ENCODE results near the gene GRIA3. TPM values are rescaled to one million over a fixed set of nuclear protein-coding genes. Genes with fewer than 3 reads are reported as not detected.

GRIA3 gene
- total RNA-seq: not detected
- long read RNA-seq: 0 reads

- intact Hi-C loops (cut with DNase I): no loop called here
- peak within 1 kb of the TSS; percentile 34 for H3K4me3 ChIP-seq
- ATAC-seq (no peak), DNase-seq (no peak)
- H3K4me1 ChIP-seq: no peaks in the 10 kb centered on the region
- H3K27ac ChIP-seq: no peak within 1 kb of the TSS
- TF ChIP-seq CTCF (IDR thresholded peaks at IDR 0.05): no peak
- H3K9me3 ChIP-seq: no peaks in the 10 kb centered on the region
- no peaks in the 10 kb centered on the region for H3K36me3 ChIP-seq
- no peaks in the 10 kb centered on the region for H3K27me3 ChIP-seq
These were observed at the start of gene GRIA3 for GRCh38 chrX:123184219-123184865. GRIA3 (plus strand) TSS chrX:123184278; CDS start chrX:123184536, 258 bp downstream.

- Histone ChIP-seq H3K27ac (no peak overlapping the region), H3K9me3 (no peaks in the 10 kb centered on the region), H3K27me3 (no peaks in the 10 kb centered on the region), H3K4me3 (no peak overlapping the region), H3K4me1 (no peaks in the 10 kb centered on the region), H3K36me3 (no peaks in the 10 kb centered on the region)
- DNase-seq (no peak), ATAC-seq (no peak)
- no peak for TF ChIP-seq CTCF (IDR thresholded peaks at IDR 0.05)
- intact Hi-C loops (cut with DNase I): no loop called here
These were observed 45.6 kb upstream of the GRIA3 start for GRCh38 chrX:123138473-123138872.

GRCh38 chrX:123140454-123140853 is 43.6 kb upstream of the GRIA3 start:
- no peak for ATAC-seq
- no peaks in the 10 kb centered on the region for H3K27me3 ChIP-seq
- no peak overlapping the region for H3K4me3 ChIP-seq
- no peaks in the 10 kb centered on the region for H3K36me3 ChIP-seq
- intact Hi-C loops (cut with DNase I): no loop called here
- H3K9me3 ChIP-seq: no peaks in the 10 kb centered on the region
- no peak overlapping the region for H3K27ac ChIP-seq
- no peaks in the 10 kb centered on the region for H3K4me1 ChIP-seq
- TF ChIP-seq CTCF (IDR thresholded peaks at IDR 0.05): no peak
- no peak for DNase-seq

GRCh38 chrX:123140904-123141303 is 43.2 kb upstream of the GRIA3 start:
- DNase-seq (no peak), ATAC-seq (no peak)
- H3K36me3 ChIP-seq: no peaks in the 10 kb centered on the region
- no peaks in the 10 kb centered on the region for H3K27me3 ChIP-seq
- H3K9me3 ChIP-seq: no peaks in the 10 kb centered on the region
- no peak for TF ChIP-seq CTCF (IDR thresholded peaks at IDR 0.05)
- no peak overlapping the region for H3K4me3 ChIP-seq
- H3K4me1 ChIP-seq: no peaks in the 10 kb centered on the region
- intact Hi-C loops (cut with DNase I): no loop called here
- no peak overlapping the region for H3K27ac ChIP-seq

- intact Hi-C loops (cut with DNase I): no loop called here
- H3K9me3 ChIP-seq: no peaks in the 10 kb centered on the region
- TF ChIP-seq CTCF (IDR thresholded peaks at IDR 0.05): no peak
- H3K4me3 ChIP-seq: no peak overlapping the region
- no peaks in the 10 kb centered on the region for H3K27me3 ChIP-seq
- DNase-seq (no peak), ATAC-seq (no peak)
- H3K4me1 ChIP-seq: no peaks in the 10 kb centered on the region
- no peaks in the 10 kb centered on the region for H3K36me3 ChIP-seq
- no peak overlapping the region for H3K27ac ChIP-seq
These were observed 30.2 kb upstream of the GRIA3 start for GRCh38 chrX:123153846-123154335.

Data from upper lobe of right lung (tissue), 1 donor.